NCI-H146 treated with DMSO at 0.1 percent for 48 hours (cell line): ENCODE data around the gene DLK2.
A peak's percentile ranks its signal among the peaks of the same experiment; 100 is the strongest.
"Not testable (repeated sequence)": the region's sequence is repeated elsewhere in the genome, so short reads cannot be mapped to it uniquely, and the experiment has no call there.

Experiments used
- DNase-seq: peaks from one replicate; lab custom pipeline; 2025; ENCODE audit not compliant: unreplicated experiment; lab: John Stamatoyannopoulos, UW

The DLK2 gene

DNA sequence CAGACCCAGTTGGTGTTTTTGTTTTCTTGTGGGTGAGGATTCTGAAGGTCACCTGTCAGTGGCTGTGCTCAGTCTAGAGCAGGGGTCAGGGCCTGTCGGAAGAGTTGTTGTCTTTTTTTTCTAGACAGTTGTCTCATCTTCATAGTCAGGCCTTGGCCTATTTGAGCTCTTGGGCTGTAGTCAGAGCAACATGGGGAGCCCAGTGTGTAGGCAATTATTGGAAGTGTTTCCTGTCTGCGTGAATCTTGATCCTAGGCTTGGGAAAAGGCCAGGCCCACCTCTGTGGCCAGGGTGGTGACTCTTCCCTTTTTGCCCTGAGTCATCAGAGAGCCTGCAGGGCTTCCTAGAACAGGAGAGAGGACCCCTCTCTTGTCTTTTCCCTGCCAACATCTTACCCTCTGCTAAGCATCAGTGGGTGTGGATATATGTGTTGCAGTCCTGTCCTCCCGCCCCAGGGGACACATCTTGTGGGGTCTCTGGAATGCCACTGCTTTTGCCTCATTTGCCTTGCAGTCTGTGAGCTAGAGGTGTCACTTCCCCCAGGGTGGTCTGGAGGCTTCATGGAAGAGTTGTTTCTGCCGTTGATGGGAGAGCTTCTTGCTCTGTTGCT is 33.4 kb upstream of the DLK2 start:
- DNase-seq: no peak

DNA sequence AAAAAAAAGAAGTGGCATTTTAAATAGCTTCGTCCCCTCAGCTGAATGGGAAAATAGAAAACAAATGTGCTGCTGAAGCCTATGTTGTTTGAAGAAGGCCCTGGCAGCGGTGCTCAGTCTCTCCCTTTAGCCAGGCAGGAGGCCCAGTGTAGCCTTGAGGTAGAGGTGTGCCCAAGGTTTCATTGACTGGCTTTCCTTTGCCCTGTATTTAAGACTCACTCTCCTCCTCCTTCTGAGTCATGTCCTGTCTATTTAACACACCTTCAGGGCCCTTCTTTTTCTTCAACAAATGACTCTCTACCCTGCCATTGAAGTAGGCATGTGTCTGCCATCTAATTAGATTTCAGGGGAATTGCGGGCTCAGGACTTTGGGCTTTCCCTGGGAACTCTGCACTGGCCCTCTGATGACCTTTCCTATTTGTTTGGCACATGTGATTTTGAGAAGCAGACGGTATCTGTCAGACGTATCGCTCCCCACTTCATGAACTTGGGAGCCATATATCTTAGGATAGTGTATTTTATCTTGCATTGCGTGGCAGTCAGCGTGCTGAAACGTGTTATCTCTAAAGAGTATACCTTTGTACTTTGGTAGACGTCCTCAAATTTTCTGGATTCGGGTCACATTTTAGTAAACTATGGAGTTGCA is 26.4 kb upstream of the DLK2 start:
- DNase-seq: no peak

DNA sequence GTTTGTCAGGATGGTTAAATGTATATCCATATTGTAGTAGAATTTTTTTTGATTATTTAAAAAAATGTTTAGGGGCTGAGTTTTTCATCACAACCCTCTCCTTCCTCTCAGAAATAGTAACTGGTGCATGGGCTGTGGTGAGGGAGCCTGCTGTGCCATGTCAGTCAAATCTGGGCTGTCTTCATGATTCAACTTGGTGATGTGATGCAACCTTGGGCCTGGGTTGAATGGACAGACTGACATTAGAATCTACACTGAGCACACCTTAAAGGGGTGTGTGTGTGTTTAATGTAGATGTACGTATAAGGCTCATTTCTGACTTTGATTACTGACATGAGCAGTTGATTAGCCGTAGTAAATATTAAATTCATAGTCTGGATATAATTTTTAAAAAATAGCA is 25.7 kb upstream of the DLK2 start:
- no peak for DNase-seq

- DNase-seq: no peak
These were observed 22.6 kb upstream of the DLK2 start for GRCh38 chr6:43478008-43478372.

GRCh38 chr6:43477235-43478007 is 22.1 kb upstream of the DLK2 start, which contains the start of gene TJAP1:
Gene TJAP1 (plus strand): TSS chr6:43477570. CDS start chr6:43499002, 21,432 bp downstream.
- peak; percentile 96 for DNase-seq

DNA sequence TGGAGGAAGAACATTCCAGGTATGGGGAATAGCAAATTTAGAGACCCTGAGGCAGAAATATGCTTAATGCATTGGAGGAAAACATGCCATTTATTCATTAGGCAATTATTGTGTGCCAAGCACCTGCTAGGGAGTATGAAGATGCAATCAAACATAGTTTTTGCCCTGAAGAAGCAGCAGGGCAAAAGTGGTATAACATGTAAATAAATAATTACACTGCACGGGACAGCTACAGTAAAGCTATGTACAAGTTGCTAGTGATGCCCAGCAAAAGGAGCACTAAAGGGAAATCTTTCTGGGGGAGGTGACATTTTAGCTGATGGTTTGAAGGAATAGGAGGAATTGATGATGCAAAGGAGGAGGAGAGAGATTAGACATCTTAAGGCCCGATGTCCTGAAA is 21.4 kb upstream of the DLK2 start:
- no peak for DNase-seq

GRCh38 chr6:43475516-43475915 is 20.2 kb upstream of the DLK2 start:
- DNase-seq: no peak

- DNase-seq: no peak
These were observed 17.2 kb upstream of the DLK2 start for GRCh38 chr6:43472515-43472914.

GRCh38 chr6:43471399-43471798 is 16.1 kb upstream of the DLK2 start:
- DNase-seq: no peak

GRCh38 chr6:43469947-43470346 is 14.6 kb upstream of the DLK2 start:
- no peak for DNase-seq

- peak; percentile 84 for DNase-seq
These were observed 13.7 kb upstream of the DLK2 start for GRCh38 chr6:43468748-43469681.

- no peak for DNase-seq
These were observed 12.9 kb upstream of the DLK2 start for GRCh38 chr6:43468240-43468639.

DNA sequence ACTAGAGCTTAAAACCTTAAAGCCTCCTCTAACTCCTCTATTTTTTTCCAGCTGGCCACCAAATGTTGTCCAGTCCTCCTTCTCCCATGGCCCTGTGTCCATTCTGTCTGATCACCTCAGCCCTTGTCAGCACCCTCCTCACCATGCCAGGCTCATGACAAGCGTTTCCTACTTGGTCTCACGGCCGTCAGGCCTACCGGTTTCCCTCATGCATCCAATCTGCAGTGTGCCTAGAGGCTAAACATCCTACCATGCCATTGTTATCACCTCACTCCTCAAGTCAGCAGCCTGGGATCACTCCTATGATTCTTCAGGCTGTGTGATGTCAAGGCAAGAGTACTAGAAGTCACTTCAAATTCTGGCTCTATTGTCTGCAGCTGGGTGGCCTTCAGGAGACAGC is 12.4 kb upstream of the DLK2 start:
- DNase-seq: no peak

GRCh38 chr6:43467265-43467664 is 11.9 kb upstream of the DLK2 start:
- not testable (repeated sequence) for DNase-seq

GRCh38 chr6:43465948-43466347 is 10.6 kb upstream of the DLK2 start:
- DNase-seq: no peak

GRCh38 chr6:43464337-43464736 is 9.0 kb upstream of the DLK2 start:
- no peak for DNase-seq

- DNase-seq: no peak
These were observed 6.6 kb upstream of the DLK2 start for GRCh38 chr6:43461936-43462335.

DNA sequence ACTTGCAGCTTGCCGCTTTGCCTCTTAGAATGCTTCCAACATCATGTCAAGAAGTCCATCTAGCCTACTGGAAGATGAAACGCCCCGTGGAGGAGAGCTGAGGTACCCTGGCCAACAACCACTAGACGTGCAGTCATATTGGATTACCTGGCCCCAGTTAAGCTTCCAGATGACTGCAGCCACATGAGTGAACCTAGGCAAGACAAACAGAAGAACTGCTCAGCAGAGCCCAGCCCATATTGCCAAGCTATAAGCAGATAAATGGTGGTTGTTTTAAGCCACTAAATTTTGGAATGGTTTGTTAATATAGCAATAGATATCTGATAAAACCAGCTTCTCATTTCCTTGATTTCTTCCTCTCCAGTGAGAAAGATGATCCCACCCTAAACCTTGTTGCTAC is 4.7 kb upstream of the DLK2 start:
- no peak for DNase-seq

DNA sequence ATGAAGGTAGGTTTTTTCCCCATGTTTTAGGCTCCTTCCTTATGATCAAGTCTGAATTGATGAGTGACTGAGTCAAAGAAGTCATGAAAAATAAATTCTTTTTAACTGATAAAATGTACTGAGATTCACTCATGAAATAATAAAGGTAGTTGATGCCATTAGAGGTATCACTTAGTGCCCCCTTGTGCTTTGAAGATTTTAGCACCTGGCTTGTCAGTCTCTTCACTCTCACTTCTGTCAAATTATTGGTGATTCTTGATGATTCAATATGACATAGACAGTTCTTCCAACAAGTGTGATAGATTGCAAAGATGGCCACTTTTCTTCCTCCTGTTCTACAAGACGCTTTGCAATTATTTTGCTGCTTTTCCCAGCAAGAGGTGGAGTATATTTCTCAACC is 4.2 kb upstream of the DLK2 start:
- no peak for DNase-seq

DNA sequence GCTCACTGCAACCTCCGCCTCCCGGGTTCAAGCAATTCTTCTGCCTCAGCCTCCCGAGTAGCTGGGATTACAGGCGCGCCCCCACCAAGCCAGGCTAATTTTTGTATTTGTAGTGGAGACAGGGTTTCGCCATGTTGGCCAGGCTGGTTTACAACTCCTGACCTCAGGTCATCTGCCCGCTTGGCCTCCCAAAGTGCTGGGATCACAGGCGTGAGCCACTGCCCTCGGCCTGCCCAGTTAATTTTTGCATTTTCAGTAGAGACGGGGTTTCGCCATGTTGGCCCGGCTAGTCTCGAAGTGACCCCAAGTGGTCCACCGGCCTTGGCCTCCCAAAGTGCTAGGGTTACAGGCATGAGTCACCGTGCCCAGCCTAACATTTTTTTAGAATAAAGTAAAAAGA is 2.8 kb upstream of the DLK2 start:
- DNase-seq: not testable (repeated sequence)

GRCh38 chr6:43457643-43458042 is 2.3 kb upstream of the DLK2 start:
- peak; percentile 31 for DNase-seq
